ENCODE measurements around the gene KLHL7.
"Not testable (repeated sequence)": the region's sequence is repeated elsewhere in the genome, so short reads cannot be mapped to it uniquely, and the experiment has no call there.

The KLHL7 gene

GRCh38 chr7:23218196-23218595 lies 112.6 kb downstream of the KLHL7 start:
- no peak for DNase-seq

DNA sequence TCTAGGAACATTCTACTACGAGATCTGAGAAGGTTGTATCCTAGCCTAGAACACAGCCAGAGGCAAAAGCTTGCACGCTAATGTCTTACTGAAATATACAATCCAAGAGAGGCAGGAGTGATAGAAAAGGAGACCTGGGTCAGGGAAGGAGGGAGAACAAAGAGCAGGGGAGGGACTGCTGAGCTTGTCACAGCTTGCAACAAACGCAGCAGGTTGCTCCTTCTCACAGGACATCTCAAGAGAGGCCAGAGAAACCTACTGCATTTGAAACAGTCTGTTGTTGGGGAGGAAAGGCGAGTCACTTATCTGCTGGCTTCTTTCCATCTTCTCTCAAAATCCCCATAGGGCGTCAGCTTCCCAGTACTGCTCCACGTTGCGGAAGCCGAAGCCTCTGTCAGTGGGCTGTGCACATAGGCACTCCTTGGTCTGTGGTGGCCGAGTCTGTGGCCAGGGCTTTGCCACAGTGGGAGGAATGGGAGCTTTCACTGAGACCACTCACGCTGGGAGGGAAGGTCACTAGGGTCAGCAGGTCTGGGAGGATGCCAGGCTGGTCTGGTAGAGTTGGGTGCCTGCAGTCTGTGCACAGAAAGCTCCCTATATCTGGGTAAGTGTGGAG lies 115.2 kb downstream of the KLHL7 start:
- no peak for DNase-seq

- no peak for DNase-seq
Observed at GRCh38 chr7:23222439-23223030, 117.0 kb downstream of the KLHL7 start.

DNA sequence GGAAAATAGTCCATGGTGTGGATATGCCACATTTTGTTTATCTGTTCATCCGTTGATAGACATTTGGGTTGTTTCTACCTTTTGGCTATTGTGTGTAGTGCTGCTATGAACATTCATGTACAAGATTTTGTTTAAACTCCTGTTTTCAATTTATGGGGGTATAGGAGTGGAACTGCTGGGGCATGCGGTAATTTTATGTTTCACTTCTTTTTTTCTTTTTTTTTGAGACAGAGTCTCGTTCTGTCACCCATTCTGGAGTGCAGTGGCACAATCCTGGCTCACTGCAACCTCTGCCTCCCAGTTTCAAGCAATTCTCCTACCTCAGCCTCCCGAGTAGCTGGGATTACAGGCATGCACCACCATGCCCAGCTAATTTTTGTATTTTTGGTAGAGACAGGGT lies 118.8 kb downstream of the KLHL7 start:
- not testable (repeated sequence) for DNase-seq

DNA sequence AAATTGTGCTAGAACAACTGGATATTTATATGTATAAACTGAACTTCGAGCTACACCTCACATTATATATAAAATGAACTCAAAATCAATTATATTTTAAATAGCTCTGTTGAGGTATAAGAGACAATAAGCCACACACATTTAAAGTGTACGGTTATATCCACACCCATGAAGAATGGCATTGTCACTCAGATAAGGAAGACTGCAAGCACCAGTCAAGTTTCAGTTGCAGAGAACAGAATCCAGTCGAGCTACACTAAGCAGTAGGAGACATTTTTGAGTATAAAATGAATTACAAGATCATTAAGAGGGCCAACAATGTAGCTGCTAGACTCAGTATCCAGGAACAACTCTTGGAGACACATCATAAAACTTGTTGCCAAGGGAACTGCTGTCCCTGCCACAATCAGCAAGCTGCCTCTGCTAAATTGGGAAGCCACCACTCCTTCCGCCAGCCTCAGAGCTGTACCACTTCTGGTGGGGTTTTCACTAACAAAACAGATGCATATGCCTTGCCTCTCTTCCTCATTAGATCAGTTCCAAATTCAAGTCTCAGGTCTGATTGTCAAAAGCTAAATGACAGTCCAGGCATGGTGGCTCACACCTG lies 121.4 kb downstream of the KLHL7 start:
- DNase-seq, result no peak

Measured in fibroblast of skin of back (primary cell).